Transverse colon (tissue), 4 donors: ENCODE results near the gene CNTFR.

Experiments
- POLR2A ChIP-seq: fragments of 450-650 bp; IDR thresholded peaks from one replicate; pipeline ENCODE4 v1.6.1; 2016; ENCODE audit warnings: antibody characterized with exemption, mild to moderate bottlenecking, moderate library complexity
- POLR2AphosphoS5 ChIP-seq, 3 donors: sonication (generic); formaldehyde crosslinking; IDR thresholded peaks; one replicate each; pipeline ENCODE4 v1.6.1; 2016; ENCODE audit warnings: antibody characterized with exemption in 3 of 3
- TF ChIP-seq, protein P1 (sequence below), 5 experiments: fragments of 200-600 bp in 3 of 5; fragments of 450-650 bp in 2 of 5; sonication (generic) in 3 of 5; IDR thresholded peaks; 1 replicate in 2 of 5; 2 replicates in 3 of 5; pipeline ENCODE4 v1.5.1; 2016 to 2017; ENCODE audit warnings: antibody characterized with exemption in 5 of 5, inconsistent platforms in 3 of 5, mild to moderate bottlenecking in 2 of 5, moderate library complexity in 1 of 5

DNA sequence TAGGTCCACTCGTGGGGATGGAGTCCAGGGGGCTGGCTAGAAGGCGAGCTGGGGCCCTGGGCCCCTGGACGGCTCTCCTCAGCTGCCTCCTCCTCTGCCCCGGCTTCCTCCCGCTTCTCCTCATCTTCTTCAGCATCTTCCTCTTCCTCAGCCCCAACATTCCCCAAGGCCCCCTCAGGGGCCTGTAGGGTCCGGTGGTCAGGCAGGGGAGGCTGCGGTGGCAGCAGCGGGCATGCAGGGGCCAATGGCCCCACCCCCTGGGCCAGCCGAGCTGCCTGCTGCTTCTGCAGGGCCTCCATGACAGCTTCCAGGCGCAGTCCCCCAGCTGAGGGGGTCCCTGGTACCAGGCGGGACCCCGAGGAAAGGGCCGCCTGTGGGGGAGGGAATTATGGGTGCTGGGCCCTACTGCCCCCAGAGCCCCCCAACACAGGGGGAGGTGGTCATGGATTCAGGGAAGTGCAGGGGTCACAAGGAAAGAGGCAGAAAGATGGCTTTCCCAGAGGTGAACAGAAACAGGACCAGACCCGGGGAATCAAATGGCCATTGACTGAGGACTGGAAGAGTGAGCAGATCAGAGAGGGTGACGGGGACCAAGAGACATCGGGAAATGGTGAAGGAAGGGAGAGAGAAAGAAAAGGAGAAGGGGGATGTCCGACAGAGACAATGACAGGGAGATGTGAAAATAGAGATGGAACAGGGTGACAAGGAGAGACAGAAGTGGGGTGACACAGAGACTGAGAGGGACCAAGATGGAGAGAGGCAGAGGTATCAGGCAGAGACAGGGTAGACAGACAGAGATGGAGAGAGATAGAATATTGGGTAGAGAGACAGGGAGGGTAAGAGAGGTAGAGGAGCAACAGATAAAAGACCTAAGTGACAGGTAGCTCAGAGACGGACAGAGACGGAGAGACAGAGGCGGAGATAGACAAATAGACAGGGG lies 38.5 kb upstream of the CNTFR start:
- TF ChIP-seq, protein P1, sequence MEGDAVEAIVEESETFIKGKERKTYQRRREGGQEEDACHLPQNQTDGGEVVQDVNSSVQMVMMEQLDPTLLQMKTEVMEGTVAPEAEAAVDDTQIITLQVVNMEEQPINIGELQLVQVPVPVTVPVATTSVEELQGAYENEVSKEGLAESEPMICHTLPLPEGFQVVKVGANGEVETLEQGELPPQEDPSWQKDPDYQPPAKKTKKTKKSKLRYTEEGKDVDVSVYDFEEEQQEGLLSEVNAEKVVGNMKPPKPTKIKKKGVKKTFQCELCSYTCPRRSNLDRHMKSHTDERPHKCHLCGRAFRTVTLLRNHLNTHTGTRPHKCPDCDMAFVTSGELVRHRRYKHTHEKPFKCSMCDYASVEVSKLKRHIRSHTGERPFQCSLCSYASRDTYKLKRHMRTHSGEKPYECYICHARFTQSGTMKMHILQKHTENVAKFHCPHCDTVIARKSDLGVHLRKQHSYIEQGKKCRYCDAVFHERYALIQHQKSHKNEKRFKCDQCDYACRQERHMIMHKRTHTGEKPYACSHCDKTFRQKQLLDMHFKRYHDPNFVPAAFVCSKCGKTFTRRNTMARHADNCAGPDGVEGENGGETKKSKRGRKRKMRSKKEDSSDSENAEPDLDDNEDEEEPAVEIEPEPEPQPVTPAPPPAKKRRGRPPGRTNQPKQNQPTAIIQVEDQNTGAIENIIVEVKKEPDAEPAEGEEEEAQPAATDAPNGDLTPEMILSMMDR (IDR thresholded peaks at IDR 0.05), result no peak
- TF ChIP-seq POLR2AphosphoS5 (IDR thresholded peaks at IDR 0.05), result no peak
- TF ChIP-seq POLR2A, result no peak
